Measurements from ENCODE around the gene SIPA1L2. TPM values are rescaled to one million over a fixed set of nuclear protein-coding genes. Genes with fewer than 3 reads are reported as not detected.

SIPA1L2 gene
- total RNA-seq, 1 donor from 2014 or later = 48.9 TPM

- no peaks in the 10 kb centered on the region for H3K9me3 ChIP-seq
- no peak for TF ChIP-seq CTCF (IDR thresholded peaks at IDR 0.05)
- TF ChIP-seq POLR2AphosphoS5 (IDR thresholded peaks at IDR 0.05; ENCODE audit: insufficient read depth in 1 of 2, low read depth in 1 of 2) = no peak
- no peak for TF ChIP-seq POLR2A (IDR thresholded peaks at IDR 0.05)
- no peak overlapping the region for H3K4me3 ChIP-seq
- no peak overlapping the region for H3K27ac ChIP-seq
- no peaks in the 10 kb centered on the region for H3K36me3 ChIP-seq
- intact Hi-C loops (cut with DNase I) = no loop called here
- no peaks in the 10 kb centered on the region for H3K27me3 ChIP-seq
- no peak for DNase-seq (ENCODE audit: extremely low spot score in 2 of 2)
- H3K4me1 ChIP-seq = peaks cover 17% of the 10 kb centered on the region
Measured at GRCh38 chr1:232600424-232601258, 29.3 kb downstream of the SIPA1L2 start.

DNA sequence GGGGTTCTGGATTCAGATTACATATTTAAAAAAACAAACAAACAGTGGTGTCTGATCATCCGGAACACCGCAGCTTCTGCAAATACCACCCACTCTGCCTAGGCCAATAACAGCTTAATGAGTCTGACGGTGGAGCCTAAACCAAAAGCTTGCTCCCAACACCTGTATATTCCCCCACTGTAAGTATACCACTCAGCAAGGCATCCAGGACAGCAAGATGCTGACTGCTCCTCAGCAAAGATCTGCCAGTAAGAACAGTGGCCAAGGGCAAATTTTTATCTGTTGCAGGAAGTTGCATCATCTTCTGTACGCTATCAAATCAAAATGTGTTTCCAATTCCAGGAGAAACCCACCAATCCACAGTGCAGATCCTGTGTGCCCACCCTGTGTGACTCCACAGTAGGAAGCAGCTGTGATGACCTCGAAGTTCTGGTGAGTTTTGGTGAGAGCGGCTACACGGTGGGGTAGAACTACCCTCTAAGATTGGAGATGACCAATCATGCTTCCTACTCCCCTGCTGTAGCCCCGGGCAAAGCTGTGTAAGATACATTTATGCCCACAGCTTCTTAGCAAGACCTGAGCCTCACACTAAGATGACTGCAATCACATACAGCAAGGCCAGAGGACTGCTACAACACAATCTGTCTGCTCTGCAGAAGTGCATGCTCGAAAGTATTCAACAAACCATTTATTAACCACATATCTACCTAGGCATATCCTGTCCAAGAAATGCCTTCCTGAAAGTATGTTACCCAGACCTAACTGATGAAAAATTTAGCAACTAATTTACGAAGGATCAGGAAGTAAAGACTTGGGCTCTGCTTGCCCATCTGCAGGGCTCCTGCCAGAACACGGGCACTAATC lies 30.5 kb downstream of the SIPA1L2 start:
- no peaks in the 10 kb centered on the region for H3K27me3 ChIP-seq
- no peaks in the 10 kb centered on the region for H3K9me3 ChIP-seq
- H3K36me3 ChIP-seq = no peaks in the 10 kb centered on the region
- H3K4me1 ChIP-seq = peaks cover 23% of the 10 kb centered on the region
- no peak for TF ChIP-seq POLR2AphosphoS5 (IDR thresholded peaks at IDR 0.05; ENCODE audit: insufficient read depth in 1 of 2, low read depth in 1 of 2)
- no peak for TF ChIP-seq POLR2A (IDR thresholded peaks at IDR 0.05)
- TF ChIP-seq CTCF (IDR thresholded peaks at IDR 0.05) = no peak
- DNase-seq (ENCODE audit: extremely low spot score in 2 of 2) = no peak
- no peak overlapping the region for H3K4me3 ChIP-seq
- intact Hi-C loops (cut with DNase I) = no loop called here
- H3K27ac ChIP-seq = no peak overlapping the region

GRCh38 chr1:232598837-232599177 lies 31.1 kb downstream of the SIPA1L2 start:
- no peak for DNase-seq (ENCODE audit: extremely low spot score in 2 of 2)
- no peaks in the 10 kb centered on the region for H3K9me3 ChIP-seq
- intact Hi-C loops (cut with DNase I) = no loop called here
- H3K27me3 ChIP-seq = no peaks in the 10 kb centered on the region
- no peak for TF ChIP-seq POLR2AphosphoS5 (IDR thresholded peaks at IDR 0.05; ENCODE audit: insufficient read depth in 1 of 2, low read depth in 1 of 2)
- TF ChIP-seq CTCF (IDR thresholded peaks at IDR 0.05) = no peak
- TF ChIP-seq POLR2A (IDR thresholded peaks at IDR 0.05) = no peak
- no peak overlapping the region for H3K4me3 ChIP-seq
- no peak overlapping the region for H3K27ac ChIP-seq
- peaks cover 29% of the 10 kb centered on the region for H3K4me1 ChIP-seq
- H3K36me3 ChIP-seq = no peaks in the 10 kb centered on the region

DNA sequence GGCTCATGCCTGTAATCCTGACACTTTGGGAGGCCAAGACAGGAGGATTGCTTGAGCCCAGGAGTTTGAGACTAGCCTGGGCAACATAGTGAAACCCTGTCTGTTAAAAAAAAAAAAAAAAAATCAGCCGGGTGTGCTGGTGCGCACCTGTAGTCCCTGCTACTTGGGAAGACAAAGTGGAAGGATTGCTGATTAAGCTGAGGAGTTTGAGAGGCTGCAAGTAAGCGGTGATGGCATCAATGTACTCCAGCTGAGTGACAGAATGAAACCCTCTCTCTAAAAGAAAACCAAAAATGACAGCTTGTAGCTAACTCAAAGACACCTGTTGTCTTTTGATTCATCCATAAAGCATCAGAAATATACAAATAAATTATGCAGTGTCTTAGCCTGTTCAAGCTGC lies 31.8 kb downstream of the SIPA1L2 start:
- no peak for DNase-seq (ENCODE audit: extremely low spot score in 2 of 2)
- H3K36me3 ChIP-seq = no peaks in the 10 kb centered on the region
- H3K27ac ChIP-seq = no peak overlapping the region
- H3K27me3 ChIP-seq = no peaks in the 10 kb centered on the region
- intact Hi-C loops (cut with DNase I) = no loop called here
- H3K4me3 ChIP-seq = no peak overlapping the region
- H3K9me3 ChIP-seq = no peaks in the 10 kb centered on the region
- TF ChIP-seq POLR2A (IDR thresholded peaks at IDR 0.05) = no peak
- no peak for TF ChIP-seq CTCF (IDR thresholded peaks at IDR 0.05)
- TF ChIP-seq POLR2AphosphoS5 (IDR thresholded peaks at IDR 0.05; ENCODE audit: insufficient read depth in 1 of 2, low read depth in 1 of 2) = no peak
- peaks cover 30% of the 10 kb centered on the region for H3K4me1 ChIP-seq

All from vagina (tissue), 2 donors.